Neuronal stem cell (in vitro differentiated cells): ENCODE measurements around the gene KLHDC10.
"Not testable (repeated sequence)": the region's sequence is repeated elsewhere in the genome, so short reads cannot be mapped to it uniquely, and the experiment has no call there.

Experiments used
- DNase-seq: peaks from one replicate; pipeline ENCODE4 v3.0.0-alpha.2; 2013; ENCODE audit warnings: low spot score
- H2AFZ ChIP-seq: one replicate; pipeline ENCODE4 v1.6.1; 2013; ENCODE audit warnings: mild to moderate bottlenecking, low read length, inconsistent platforms
- H2AK5ac ChIP-seq: 2 replicates; pipeline ENCODE4 v1.6.1; 2013; ENCODE audit warnings: low read depth, mild to moderate bottlenecking, inconsistent platforms, low read length, moderate library complexity, mixed read lengths
- H2BK120ac ChIP-seq: 2 replicates; pipeline ENCODE4 v1.6.1; 2013; ENCODE audit warnings: low read depth, mild to moderate bottlenecking, inconsistent platforms, low read length, moderate library complexity, mixed read lengths
- H2BK12ac ChIP-seq: one replicate; pipeline ENCODE4 v1.6.1; 2013; ENCODE audit warnings: low read length, inconsistent platforms
- H2BK15ac ChIP-seq: 2 replicates; pipeline ENCODE4 v1.6.1; 2013; ENCODE audit warnings: mild to moderate bottlenecking, low read length, inconsistent platforms, mixed read lengths
- H2BK5ac ChIP-seq: one replicate; pipeline ENCODE4 v1.6.1; 2013; ENCODE audit warnings: inconsistent platforms, mild to moderate bottlenecking, low read length, moderate library complexity
- H3K14ac ChIP-seq: one replicate; pipeline ENCODE4 v1.6.1; 2013; ENCODE audit warnings: low read length, inconsistent platforms
- H3K18ac ChIP-seq: 2 replicates; pipeline ENCODE4 v1.6.1; 2013; ENCODE audit warnings: low read length, inconsistent platforms
- H3K23ac ChIP-seq: 2 replicates; pipeline ENCODE4 v1.6.1; 2013; ENCODE audit warnings: low read depth, mild to moderate bottlenecking, mixed read lengths, low read length, inconsistent platforms; ENCODE audit not compliant: poor library complexity
- H3K27ac ChIP-seq: replicated peaks from 3 replicates; pipeline ENCODE4 v1.5.1; 2013; ENCODE audit warnings: low read length, inconsistent platforms
- H3K27me3 ChIP-seq, 3 experiments: 2 replicates each; pipeline ENCODE4 v1.6.1; 2013; ENCODE audit warnings: low read length in 3 of 3, mild to moderate bottlenecking in 2 of 3, inconsistent platforms in 1 of 3, low read depth in 1 of 3, mixed read lengths in 1 of 3, moderate library complexity in 1 of 3; ENCODE audit not compliant: control insufficient read depth in 3 of 3, insufficient read depth in 3 of 3
- H3K36me3 ChIP-seq, 2 donors: replicated peaks in 1 of 2; 2 replicates each; pipeline ENCODE4 v1.6.1; 2013; ENCODE audit warnings: low read length in 2 of 2; ENCODE audit not compliant: control insufficient read depth in 2 of 2, insufficient read depth in 2 of 2
- H3K4ac ChIP-seq: 2 replicates; pipeline ENCODE4 v1.6.1; 2013; ENCODE audit warnings: inconsistent platforms, mild to moderate bottlenecking, low read length, moderate library complexity
- H3K4me1 ChIP-seq, 2 donors: 1 replicate in 1 of 2; 2 replicates in 1 of 2; pipeline ENCODE4 v1.6.1; 2013; ENCODE audit warnings: low read length in 2 of 2, low read depth in 1 of 2; ENCODE audit not compliant: control insufficient read depth in 2 of 2, insufficient read depth in 1 of 2
- H3K4me2 ChIP-seq: one replicate; pipeline ENCODE4 v1.6.1; 2013; ENCODE audit warnings: mild to moderate bottlenecking, low read length, inconsistent platforms; ENCODE audit not compliant: insufficient read depth, poor library complexity, severe bottlenecking
- H3K4me3 ChIP-seq, 2 donors: 2 replicates each; pipeline ENCODE4 v1.5.1; 2013; ENCODE audit warnings: low read length in 2 of 2, mild to moderate bottlenecking in 2 of 2, inconsistent platforms in 1 of 2, moderate library complexity in 1 of 2
- H3K79me1 ChIP-seq: one replicate; pipeline ENCODE4 v1.6.1; 2013; ENCODE audit warnings: low read depth, mild to moderate bottlenecking, inconsistent platforms, low read length, moderate library complexity
- H3K9ac ChIP-seq: one replicate; pipeline ENCODE4 v1.6.1; 2013; ENCODE audit warnings: mild to moderate bottlenecking, low read depth, low read length, inconsistent platforms; ENCODE audit not compliant: poor library complexity
- H3K9me3 ChIP-seq, 2 donors: replicated peaks in 1 of 2; 2 replicates each; pipeline versions ENCODE3 to v1.6.1; 2013; ENCODE audit warnings: low read length in 2 of 2, mild to moderate bottlenecking in 2 of 2, inconsistent platforms in 1 of 2, low read depth in 1 of 2, mixed read lengths in 1 of 2, moderate library complexity in 1 of 2; ENCODE audit not compliant: control insufficient read depth in 2 of 2, insufficient read depth in 1 of 2
- H4K8ac ChIP-seq: one replicate; pipeline ENCODE4 v1.6.1; 2013; ENCODE audit warnings: low read depth, mild to moderate bottlenecking, inconsistent platforms, low read length, moderate library complexity
- H4K91ac ChIP-seq: one replicate; pipeline ENCODE4 v1.6.1; 2013; ENCODE audit warnings: low read length, low read depth, mild to moderate bottlenecking, inconsistent platforms; ENCODE audit not compliant: poor library complexity
- WGBS, 2 donors: extraction: QIAGEN DNeasy Blood & Tissue Kit; methylation state at CpG; one replicate each; pipeline ENCODE4 v1.1.7; 2013; ENCODE audit warnings: missing lambda C conversion rate in 2 of 2, mixed read lengths in 1 of 2; ENCODE audit not compliant: insufficient read length in 2 of 2, insufficient replicate concordance in 1 of 2; ENCODE audit errors: extremely low coverage in 2 of 2; 5-methylcytosine and 5-hydroxymethylcytosine counted together

Gene KLHDC10

DNA sequence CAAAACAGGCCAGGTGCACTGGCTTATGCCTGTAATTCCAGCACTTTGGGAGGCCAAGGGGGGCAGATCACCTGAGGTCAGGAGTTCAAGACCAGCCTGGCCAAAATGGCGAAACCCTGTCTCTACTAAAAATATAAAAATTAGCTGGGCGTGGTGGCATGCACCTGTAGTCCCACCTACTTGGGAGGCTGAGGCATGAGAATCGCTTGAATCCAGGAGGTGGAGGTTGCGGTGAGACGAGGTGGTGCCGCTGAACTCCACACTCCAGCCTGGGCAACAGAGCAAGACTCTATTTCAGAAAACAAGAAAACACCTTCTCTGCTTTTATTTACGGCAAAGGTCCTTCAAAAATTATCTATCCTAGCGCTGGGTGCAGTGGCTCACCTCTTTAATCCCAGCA, 15.1 kb upstream of the KLHDC10 start:
- H3K14ac ChIP-seq, H3K9ac ChIP-seq, H3K4ac ChIP-seq, H2AK5ac ChIP-seq, H4K91ac ChIP-seq, H2BK12ac ChIP-seq, H3K4me3 ChIP-seq, H2BK15ac ChIP-seq, DNase-seq, H2AFZ ChIP-seq, H3K27me3 ChIP-seq, H3K36me3 ChIP-seq, H3K4me1 ChIP-seq, H3K79me1 ChIP-seq, H3K9me3 ChIP-seq, H2BK120ac ChIP-seq, H4K8ac ChIP-seq, H3K23ac ChIP-seq, H2BK5ac ChIP-seq, H3K4me2 ChIP-seq, H3K18ac ChIP-seq, H3K27ac ChIP-seq: not testable (repeated sequence)
- no CpG with 5 or more reads among the region's 8 CpGs for WGBS, 2 donors

DNA sequence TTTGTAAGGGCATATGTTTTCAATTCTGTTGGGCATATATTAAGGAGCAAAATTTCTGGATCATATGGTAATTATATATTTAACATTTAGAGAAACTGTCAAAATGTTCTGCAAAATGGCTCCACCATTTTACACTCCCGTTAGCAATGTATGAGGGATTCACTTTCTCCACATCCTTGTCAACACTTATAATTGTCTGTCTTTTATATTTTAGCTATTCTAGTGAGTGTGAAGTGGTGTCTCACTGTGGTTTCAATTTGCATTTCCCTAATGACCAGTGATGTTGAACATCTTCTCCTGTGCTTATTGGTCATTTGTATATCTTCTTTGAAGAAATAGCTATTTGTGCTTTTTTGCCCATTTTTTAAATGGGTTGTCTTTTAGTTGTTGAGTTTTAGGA, 8.1 kb upstream of the KLHDC10 start:
- H3K23ac ChIP-seq = no peak overlapping the region
- no peak overlapping the region for H2BK120ac ChIP-seq
- no peak overlapping the region for H3K14ac ChIP-seq
- H2BK12ac ChIP-seq = no peak overlapping the region
- DNase-seq = no peak
- H2BK15ac ChIP-seq = no peak overlapping the region
- H4K91ac ChIP-seq = no peak overlapping the region
- no peak overlapping the region for H2AFZ ChIP-seq
- H3K27ac ChIP-seq = no peak overlapping the region
- no peak overlapping the region for H3K4me3 ChIP-seq
- no peak overlapping the region for H3K4ac ChIP-seq
- WGBS, 2 donors = no CpG with 5 or more reads among the region's 1 CpG
- no peak overlapping the region for H4K8ac ChIP-seq
- H3K18ac ChIP-seq = no peak overlapping the region
- H3K36me3 ChIP-seq = no peaks in the 10 kb centered on the region
- H2AK5ac ChIP-seq = no peak overlapping the region
- no peaks in the 10 kb centered on the region for H3K27me3 ChIP-seq
- H3K9me3 ChIP-seq = no peaks in the 10 kb centered on the region
- no peak overlapping the region for H3K9ac ChIP-seq
- H3K4me1 ChIP-seq = peaks cover 4% of the 10 kb centered on the region in 2 donors
- no peak overlapping the region for H2BK5ac ChIP-seq
- no peaks in the 10 kb centered on the region for H3K79me1 ChIP-seq
- H3K4me2 ChIP-seq = no peak overlapping the region

DNA sequence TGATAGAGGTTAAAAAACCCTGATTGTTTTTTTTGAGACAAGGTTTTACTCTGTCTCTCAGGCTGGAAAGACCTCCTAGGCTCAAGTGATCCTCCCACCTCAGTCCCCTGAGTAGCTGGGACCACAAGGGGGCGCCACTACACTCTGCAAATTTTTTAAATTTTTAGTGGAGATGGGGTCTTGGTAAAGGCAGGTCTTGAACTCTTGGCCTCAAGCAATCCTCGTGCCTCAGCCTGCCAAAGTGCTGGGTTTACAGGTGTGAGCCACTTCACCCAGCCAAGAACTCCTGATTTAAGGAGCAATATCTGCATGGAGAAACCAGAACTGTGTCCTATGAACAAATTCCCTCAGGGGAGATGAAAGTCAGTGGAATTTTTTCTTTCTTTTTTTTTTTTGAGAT, 7.3 kb upstream of the KLHDC10 start:
- Histone ChIP-seq H2BK12ac (no peak overlapping the region), H3K79me1 (no peaks in the 10 kb centered on the region), H2BK120ac (no peak overlapping the region), H3K9me3 (no peaks in the 10 kb centered on the region), H2BK15ac (no peak overlapping the region), H3K4me2 (no peak overlapping the region), H3K4me1 (peaks cover 4% of the 10 kb centered on the region in 2 donors), H2BK5ac (no peak overlapping the region), H3K23ac (no peak overlapping the region), H3K4ac (no peak overlapping the region), H3K14ac (no peak overlapping the region), H4K91ac (no peak overlapping the region), H3K4me3 (no peak overlapping the region), H3K18ac (no peak overlapping the region), H2AK5ac (no peak overlapping the region), H3K27me3 (no peaks in the 10 kb centered on the region), H4K8ac (no peak overlapping the region), H3K9ac (no peak overlapping the region), H2AFZ (no peak overlapping the region), H3K27ac (no peak overlapping the region), H3K36me3 (no peaks in the 10 kb centered on the region)
- whole genome bisulfite sequencing, 2 donors = no CpG with 5 or more reads among the region's 2 CpGs
- peak; percentile 55 for DNase-seq

- DNase-seq, H3K4me2 ChIP-seq, H2BK12ac ChIP-seq, H3K4ac ChIP-seq, H3K4me3 ChIP-seq, H2AK5ac ChIP-seq, H4K8ac ChIP-seq, H3K18ac ChIP-seq, H3K9ac ChIP-seq, H2BK15ac ChIP-seq, H2AFZ ChIP-seq, H3K4me1 ChIP-seq, H2BK120ac ChIP-seq, H3K27me3 ChIP-seq, H2BK5ac ChIP-seq, H3K14ac ChIP-seq, H3K36me3 ChIP-seq, H3K79me1 ChIP-seq, H4K91ac ChIP-seq, H3K27ac ChIP-seq, H3K9me3 ChIP-seq, H3K23ac ChIP-seq: not testable (repeated sequence)
- WGBS, 2 donors = no CpG with 5 or more reads among the region's 6 CpGs
Measured at GRCh38 chr7:130064580-130064926, 5.8 kb upstream of the KLHDC10 start.
